GM12878 (cell line): ENCODE measurements around the gene DAB2IP. TPM values are rescaled to one million over a fixed set of nuclear protein-coding genes. Genes with fewer than 3 reads are reported as not detected.

Source experiments
- ATAC-seq: fragments of 200-7000 bp; cut with Tn5 transposase; 3 replicates; pipeline ENCODE4 v1.9.1; 2020; ENCODE audit warnings: mild to moderate bottlenecking, moderate library complexity
- BruUV-seq: library from RNA; stranded (reverse); fragments of 400-500 nt; replicated peaks from 2 replicates; lab custom pipeline; 2021; lab: Mats Ljungman, UMichigan
- CTCF ChIA-PET: fragments of 300-600 bp; sonication (Branson Sonifier 250); formaldehyde crosslinking; extraction: SDS; loops from one replicate; lab custom pipeline; 2021; ENCODE audit warnings: inconsistent platforms; lab: Yijun Ruan, JAX
- POLR2A ChIA-PET: fragments of 350-600 bp; formaldehyde crosslinking; extraction: SDS; loops from one replicate; lab custom pipeline; 2021; ENCODE audit warnings: inconsistent platforms; lab: Charles Lee
- RAD21 ChIA-PET: fragments of 300-600 bp; sonication (Branson Sonifier 250); formaldehyde crosslinking; loops from one replicate; lab custom pipeline; 2023; ENCODE audit warnings: antibody characterized with exemption; ENCODE audit not compliant: unreplicated experiment; lab: Charles Lee
- SMC1A ChIA-PET: fragments of 300-600 bp; sonication (Branson Sonifier 250); formaldehyde crosslinking; loops from one replicate; lab custom pipeline; 2023; ENCODE audit not compliant: unreplicated experiment, uncharacterized antibody; lab: Charles Lee
- DNase-seq: peaks from one replicate; pipeline ENCODE4 v3.0.0-alpha.2; 2011; ENCODE audit warnings: low read depth, low spot score
- FAIRE-seq: peaks from 3 replicates; lab custom pipeline; 2011; peaks lifted over from hg19 to GRCh38; lab: Jason Lieb, UNC
- H2AFZ ChIP-seq: 2 replicates; pipeline ENCODE4 v1.6.0; 2011; ENCODE audit warnings: low read depth, low read length, control low read depth; ENCODE audit not compliant: control insufficient read depth
- H3K27ac ChIP-seq: 2 replicates; pipeline ENCODE4 v1.5.1; 2011; ENCODE audit warnings: control low read depth; ENCODE audit not compliant: control insufficient read depth, insufficient read depth
- H3K27me3 ChIP-seq, 2 experiments: replicated peaks in 1 of 2; 2 replicates each; pipeline versions ENCODE4 v1.6.0 to v1.6.1; 2011; ENCODE audit warnings: low read length in 1 of 2; ENCODE audit not compliant: control insufficient read depth in 2 of 2, insufficient read depth in 2 of 2
- H3K36me3 ChIP-seq, 2 experiments: 2 replicates each; pipeline ENCODE4 v1.5.1; 2011; ENCODE audit warnings: low read length in 1 of 2; ENCODE audit not compliant: control insufficient read depth in 2 of 2, insufficient read depth in 2 of 2
- H3K4me1 ChIP-seq: 2 replicates; pipeline ENCODE4 v1.6.1; 2011; ENCODE audit warnings: mild to moderate bottlenecking, low read length, moderate library complexity, mixed read lengths; ENCODE audit not compliant: control insufficient read depth, insufficient read depth
- H3K4me2 ChIP-seq: 2 replicates; pipeline ENCODE4 v1.6.0; 2011; ENCODE audit warnings: control low read depth; ENCODE audit not compliant: control insufficient read depth, insufficient read depth
- H3K4me3 ChIP-seq: fragments of 200-600 bp; sonication (generic); 2 replicates; pipeline ENCODE4 v1.5.1; 2016
- H3K79me2 ChIP-seq: 2 replicates; pipeline ENCODE4 v1.6.0; 2011; ENCODE audit warnings: low read length; ENCODE audit not compliant: control insufficient read depth, insufficient read depth
- H3K9ac ChIP-seq: 2 replicates; pipeline ENCODE4 v1.8.0; 2011; ENCODE audit warnings: low read length, control low read depth, mixed read lengths; ENCODE audit not compliant: control insufficient read depth, insufficient read depth
- H3K9me3 ChIP-seq: replicated peaks from 3 replicates; pipeline ENCODE4 v1.5.1; 2011; ENCODE audit warnings: mild to moderate bottlenecking, low read length; ENCODE audit not compliant: control insufficient read depth, insufficient read depth
- H4K20me1 ChIP-seq: 2 replicates; pipeline ENCODE4 v1.6.0; 2011; ENCODE audit not compliant: control insufficient read depth, insufficient read depth
- BACH1 ChIP-seq: fragments of 450-650 bp; IDR thresholded peaks from 2 replicates; pipeline ENCODE4 v1.6.1; 2017; ENCODE audit warnings: mild to moderate bottlenecking, borderline replicate concordance
- CHD2 ChIP-seq: IDR thresholded peaks from 2 replicates; pipeline ENCODE4 v1.6.1; 2011; ENCODE audit warnings: low read depth, low read length, improper control_type of control experiment, borderline replicate concordance
- EP300 ChIP-seq, 2 experiments: fragments of 150-350 bp in 1 of 2; IDR thresholded peaks; 2 replicates each; pipeline ENCODE4 v1.6.1; 2011 to 2012; ENCODE audit warnings: low read depth in 2 of 2, low read length in 2 of 2, borderline replicate concordance in 1 of 2, improper control_type of control experiment in 1 of 2, inconsistent platforms in 1 of 2; ENCODE audit not compliant: control insufficient read depth in 1 of 2
- ESRRA ChIP-seq: IDR thresholded peaks from 2 replicates; pipeline ENCODE4 v1.6.1; 2012; ENCODE audit warnings: mild to moderate bottlenecking, low read length, improper control_type of control experiment
- ETV6 ChIP-seq, 2 experiments: fragments of 450-650 bp in 1 of 2; IDR thresholded peaks in 1 of 2; conservative IDR thresholded peaks in 1 of 2; 2 replicates each; pipeline ENCODE4 v1.6.1; 2014; ENCODE audit warnings: antibody characterized with exemption in 1 of 2, borderline replicate concordance in 1 of 2, low read depth in 1 of 2, mild to moderate bottlenecking in 1 of 2, moderate library complexity in 1 of 2
- MLLT1 ChIP-seq: fragments of 450-650 bp; IDR thresholded peaks from 2 replicates; pipeline ENCODE4 v1.6.1; 2016; ENCODE audit warnings: mild to moderate bottlenecking
- NKRF ChIP-seq: fragments of 450-650 bp; conservative IDR thresholded peaks from 2 replicates; pipeline ENCODE4 v1.6.1; 2017; ENCODE audit warnings: mild to moderate bottlenecking, moderate library complexity
- RELB ChIP-seq: fragments of 450-650 bp; IDR thresholded peaks from 2 replicates; pipeline ENCODE4 v1.6.1; 2017; ENCODE audit warnings: low read depth, mild to moderate bottlenecking, moderate library complexity
- RFX5 ChIP-seq: IDR thresholded peaks from 2 replicates; pipeline ENCODE4 v1.6.1; 2011; ENCODE audit warnings: low read depth, low read length, improper control_type of control experiment
- SIX5 ChIP-seq: IDR thresholded peaks from 2 replicates; pipeline ENCODE4 v1.6.1; 2011; ENCODE audit warnings: mild to moderate bottlenecking, low read depth, low read length, moderate library complexity; ENCODE audit not compliant: severe bottlenecking
- SMAD1 ChIP-seq: fragments of 450-650 bp; IDR thresholded peaks from 2 replicates; pipeline ENCODE4 v1.6.1; 2018; ENCODE audit warnings: mild to moderate bottlenecking, low read depth; ENCODE audit not compliant: partially characterized antibody
- TBL1XR1 ChIP-seq: IDR thresholded peaks from 2 replicates; pipeline ENCODE4 v1.6.1; 2012; ENCODE audit warnings: low read depth, low read length, improper control_type of control experiment
- USF1 ChIP-seq: IDR thresholded peaks from 2 replicates; pipeline ENCODE4 v1.6.1; 2011; ENCODE audit warnings: borderline replicate concordance, low read depth, mild to moderate bottlenecking, moderate library complexity, mixed read lengths, low read length; ENCODE audit not compliant: insufficient read depth; ENCODE audit errors: extremely low read length
- ZZZ3 ChIP-seq: IDR thresholded peaks from 2 replicates; pipeline ENCODE4 v1.6.1; 2011; ENCODE audit warnings: low read depth; ENCODE audit not compliant: control insufficient read depth, insufficient read length
- WGBS: methylation state at CpG from one replicate; pipeline ENCODE4 v1.1.6; 2016; ENCODE audit warnings: low lambda C conversion rate; ENCODE audit not compliant: insufficient replicate concordance, insufficient coverage; ENCODE audit errors: missing lambda C conversion rate; 5-methylcytosine and 5-hydroxymethylcytosine counted together
- in situ Hi-C: fragments of 300-500 bp; cut with MboI; formaldehyde crosslinking; loops from 9 replicates; pipeline ENCODE4 v1.14.3; 2018; ENCODE audit warnings: mixed read lengths
- intact Hi-C: fragments of 100-400 bp; cut with micrococcal nuclease; formaldehyde crosslinking; loops from one replicate; pipeline ENCODE4 v1.14.2; 2022; ENCODE audit not compliant: unreplicated experiment
- polyA plus RNA-seq, 11 experiments: library from polyadenylated mRNA; depleted of rRNA in 4 of 11; unstranded in 6 of 11; stranded (reverse) in 5 of 11; fragments of >200 nt; fragmentation: Nextera tagmentation in 4 of 11; fragmentation: Illumina TruSeq in 1 of 11; extraction: Ambion mirVana in 4 of 11; extraction: Trizol in 1 of 11; gene quantifications; 1 replicate in 1 of 11; 2 replicates in 10 of 11; pipeline versions ENCODE4 v1.2.1 to v1.2.3, GENCODE V29; 2011 to 2016; ENCODE audit warnings: inconsistent platforms in 2 of 11, missing spikeins in 2 of 11, low read depth in 1 of 11
- total RNA-seq, 4 experiments: library from RNA; depleted of rRNA in 3 of 4; stranded (reverse); fragments of >200 nt in 3 of 4; fragmentation: Illumina TruSeq in 1 of 4; extraction: Trizol in 1 of 4; gene quantifications; 2 replicates each; pipeline versions ENCODE4 v1.2.1 to v1.2.3, GENCODE V29; 2013 to 2021

Gene DAB2IP
- total and polyA plus RNA-seq, 10 of the 15 experiments (the other 5 are each of a cell fraction or from before 2014, with no cell fraction given): 0.03 to 0.38 (median 0.14) TPM; not detected in 6

GRCh38 chr9:121818016-121818661 lies 166.7 kb downstream of the DAB2IP start:
- SMC1A ChIA-PET: no interaction called here
- TF ChIP-seq RFX5 (no peak), ESRRA (no peak), RELB (no peak), TBL1XR1 (no peak), SMAD1 (no peak), SIX5 (no peak), USF1 (no peak), NKRF (no peak), CHD2 (no peak), EP300 (IDR thresholded peaks at IDR 0.05; ENCODE audit: borderline replicate concordance in 1 of 2, control insufficient read depth in 1 of 2, low read depth in 2 of 2, low read length in 2 of 2) (no peak), ZZZ3 (no peak), MLLT1 (no peak), ETV6 (conservative IDR thresholded peaks at IDR 0.05 in 1 of 2, IDR thresholded peaks at IDR 0.05 in 1 of 2; ENCODE audit: borderline replicate concordance in 1 of 2, low read depth in 1 of 2) (no peak), BACH1 (no peak)

More at GRCh38 chr9:121818016-121818661, 166.7 kb downstream of the DAB2IP start:
- ChIA-PET CTCF (interaction anchor here (0.7 kb wide), 1 partner anchor 158 kb away, joined by 3 read pairs; no protein-coding TSS in a partner anchor), RAD21 (no interaction called here), POLR2A (no interaction called here)
- Histone ChIP-seq H3K9me3 (no peaks in the 10 kb centered on the region), H2AFZ (no peak overlapping the region), H3K36me3 (no peaks in the 10 kb centered on the region), H3K79me2 (no peaks in the 10 kb centered on the region), H4K20me1 (no peaks in the 10 kb centered on the region), H3K4me1 (no peaks in the 10 kb centered on the region), H3K27me3 (no peaks in the 10 kb centered on the region; a peak in 2 of 4 replicates), H3K4me2 (no peak overlapping the region), H3K4me3 (no peak overlapping the region), H3K9ac (no peak overlapping the region), H3K27ac (no peak overlapping the region)
- intact Hi-C loops: no loop called here
- FAIRE-seq: no peak
- no TSS peak for BruUV-seq
- WGBS: 61% methylated on average over 19 of the region's 19 CpGs
- in situ Hi-C loops: no loop called here
- ATAC-seq: no peak
- DNase-seq: no peak
